SK-N-SH (cell line): ENCODE measurements around the gene PSME2. TPM values are rescaled to one million over a fixed set of nuclear protein-coding genes. Genes with fewer than 3 reads are reported as not detected.

Source experiments
- CTCF ChIA-PET: fragments of 300-600, 350-600 bp; formaldehyde crosslinking; extraction: SDS; loops from one replicate; lab custom pipeline; 2021; lab: Yijun Ruan, JAX
- POLR2A ChIA-PET: fragments of 350-600 bp; sonication (Branson Sonifier 250); formaldehyde crosslinking; extraction: SDS; loops from one replicate; lab custom pipeline; 2020; ENCODE audit warnings: antibody characterized with exemption, inconsistent platforms; lab: Yijun Ruan, JAX
- DNase-seq: peaks from one replicate; pipeline ENCODE4 v3.0.0; 2012
- H2AFZ ChIP-seq: fragments of 200-600 bp; sonication (generic); 2 replicates; pipeline ENCODE4 v1.8.1; 2016; ENCODE audit warnings: antibody characterized with exemption, mild to moderate bottlenecking, low read depth
- H3F3A ChIP-seq: fragments of 200-600 bp; sonication (generic); replicated peaks from 2 replicates; pipeline ENCODE3; 2016; ENCODE audit warnings: antibody characterized with exemption, mild to moderate bottlenecking; ENCODE audit not compliant: insufficient read depth
- H3K27ac ChIP-seq, 2 experiments: fragments of 200-500 bp in 1 of 2; fragments of 200-600 bp in 1 of 2; sonication (Bioruptor generic) in 1 of 2; sonication (generic), shearing (Covaris generic) in 1 of 2; 2 replicates each; pipeline versions ENCODE4 v1.5.1 to v1.6.1; 2014 to 2016; ENCODE audit warnings: low read depth in 2 of 2, inconsistent platforms in 1 of 2, low read length in 1 of 2, mild to moderate bottlenecking in 1 of 2, mixed read lengths in 1 of 2
- H3K27me3 ChIP-seq: fragments of 200-600 bp; sonication (generic), shearing (Covaris generic); 2 replicates; pipeline ENCODE4 v1.6.1; 2016; ENCODE audit warnings: mixed run types; ENCODE audit not compliant: insufficient read depth
- H3K36me3 ChIP-seq, 2 experiments: fragments of 200-500 bp in 1 of 2; fragments of 200-600 bp in 1 of 2; sonication (Bioruptor generic) in 1 of 2; sonication (generic) in 1 of 2; replicated peaks in 1 of 2; 2 replicates each; pipeline versions ENCODE3 to v1.5.1; 2014 to 2016; ENCODE audit warnings: low read length in 1 of 2, mild to moderate bottlenecking in 1 of 2; ENCODE audit not compliant: insufficient read depth in 2 of 2, control insufficient read depth in 1 of 2
- H3K4me1 ChIP-seq, 2 experiments: fragments of 200-500 bp in 1 of 2; fragments of 200-600 bp in 1 of 2; sonication (Bioruptor generic) in 1 of 2; sonication (generic), shearing (Covaris generic) in 1 of 2; 2 replicates each; pipeline versions ENCODE4 v1.5.1 to v1.6.1; 2014 to 2016; ENCODE audit warnings: low read depth in 1 of 2, low read length in 1 of 2, mixed run types in 1 of 2; ENCODE audit not compliant: insufficient read depth in 2 of 2, control insufficient read depth in 1 of 2
- H3K4me2 ChIP-seq: fragments of 200-600 bp; sonication (generic), shearing (Covaris generic); 2 replicates; pipeline ENCODE4 v1.6.1; 2017; ENCODE audit warnings: mixed run types
- H3K4me3 ChIP-seq, 2 experiments: fragments of 200-500 bp in 1 of 2; fragments of 200-600 bp in 1 of 2; sonication (Bioruptor generic) in 1 of 2; sonication (generic), shearing (Covaris generic) in 1 of 2; 2 replicates each; pipeline versions ENCODE4 v1.5.1 to v1.8.1; 2014 to 2016; ENCODE audit warnings: low read depth in 2 of 2, inconsistent platforms in 1 of 2, low read length in 1 of 2, mild to moderate bottlenecking in 1 of 2, mixed read lengths in 1 of 2, moderate library complexity in 1 of 2
- H3K79me2 ChIP-seq: fragments of 200-600 bp; sonication (generic); 2 replicates; pipeline ENCODE4 v1.8.1; 2017; ENCODE audit warnings: mild to moderate bottlenecking; ENCODE audit not compliant: insufficient read depth
- H3K9ac ChIP-seq: fragments of 200-600 bp; sonication (generic); 2 replicates; pipeline ENCODE4 v1.6.1; 2017; ENCODE audit warnings: mixed run types
- H3K9me2 ChIP-seq: fragments of 200-600 bp; sonication (generic); 2 replicates; pipeline ENCODE4 v1.6.1; 2017; ENCODE audit warnings: mixed run types
- H3K9me3 ChIP-seq: fragments of 200-600 bp; sonication (generic); 2 replicates; pipeline ENCODE4 v1.6.1; 2017; ENCODE audit warnings: mixed run types, mild to moderate bottlenecking, moderate library complexity
- H4K20me1 ChIP-seq: fragments of 200-600 bp; sonication (generic); 2 replicates; pipeline ENCODE4 v1.6.1; 2017; ENCODE audit warnings: mild to moderate bottlenecking, mixed run types; ENCODE audit not compliant: insufficient read depth
- CHD2 ChIP-seq: fragments of 150-350 bp; IDR thresholded peaks from 2 replicates; pipeline ENCODE4 v1.6.1; 2018; ENCODE audit warnings: low read length; ENCODE audit not compliant: partially characterized antibody
- EP300 ChIP-seq, 2 experiments: IDR thresholded peaks; 2 replicates each; pipeline versions ENCODE4 v1.4.0 to v1.6.1; 2012; ENCODE audit warnings: borderline replicate concordance in 1 of 2, low read depth in 1 of 2, low read length in 1 of 2
- EZH2phosphoT487 ChIP-seq: fragments of 200-600 bp; sonication (generic); IDR thresholded peaks from 2 replicates; pipeline ENCODE4 v1.6.1; 2017; ENCODE audit warnings: low read depth, mixed run types, mild to moderate bottlenecking, antibody characterized with exemption, moderate library complexity, borderline replicate concordance
- GABPA ChIP-seq: IDR thresholded peaks from 2 replicates; pipeline ENCODE4 v1.4.0; 2012; ENCODE audit warnings: low read depth, mild to moderate bottlenecking
- JUND ChIP-seq: IDR thresholded peaks from 2 replicates; pipeline ENCODE4 v1.4.0; 2012
- MEF2A ChIP-seq: IDR thresholded peaks from 2 replicates; pipeline ENCODE4 v1.4.0; 2012; ENCODE audit warnings: low read depth, borderline replicate concordance
- NFIC ChIP-seq: IDR thresholded peaks from 2 replicates; pipeline ENCODE4 v1.4.0; 2012; ENCODE audit warnings: borderline replicate concordance
- NRF1 ChIP-seq: IDR thresholded peaks from 2 replicates; pipeline ENCODE4 v1.6.1; 2012; ENCODE audit warnings: low read depth, mild to moderate bottlenecking, low read length
- POLR2AphosphoS5 ChIP-seq: IDR thresholded peaks from 2 replicates; pipeline ENCODE4 v1.6.1; 2012; ENCODE audit warnings: low read depth, low read length
- RAD21 ChIP-seq: IDR thresholded peaks from 2 replicates; pipeline ENCODE4 v1.6.1; 2012; ENCODE audit warnings: mild to moderate bottlenecking, low read length
- RCOR1 ChIP-seq: fragments of 150-350 bp; IDR thresholded peaks from 2 replicates; pipeline ENCODE4 v1.6.1; 2017; ENCODE audit warnings: antibody characterized with exemption, low read length
- RFX5 ChIP-seq: IDR thresholded peaks from 2 replicates; pipeline ENCODE4 v1.6.1; 2012; ENCODE audit warnings: mild to moderate bottlenecking, improper control_type of control experiment, low read length
- TAF1 ChIP-seq: IDR thresholded peaks from 2 replicates; pipeline ENCODE4 v1.6.1; 2012; ENCODE audit warnings: low read depth, mild to moderate bottlenecking, low read length, moderate library complexity, borderline replicate concordance
- TCF12 ChIP-seq: IDR thresholded peaks from 2 replicates; pipeline ENCODE4 v1.4.0; 2012
- TEAD4 ChIP-seq: IDR thresholded peaks from 2 replicates; pipeline ENCODE4 v1.4.0; 2012; ENCODE audit warnings: mild to moderate bottlenecking, borderline replicate concordance; ENCODE audit not compliant: insufficient read depth
- YY1 ChIP-seq: IDR thresholded peaks from 2 replicates; pipeline ENCODE4 v1.4.0; 2012; ENCODE audit warnings: low read depth, mild to moderate bottlenecking
- WGBS: methylation state at CpG from one replicate; pipeline ENCODE4 v1.1.6; 2017; ENCODE audit warnings: low lambda C conversion rate; 5-methylcytosine and 5-hydroxymethylcytosine counted together
- polyA plus RNA-seq, 3 experiments: library from polyadenylated mRNA; depleted of rRNA; stranded (reverse); fragments of >200 nt; gene quantifications; 2 replicates each; pipeline ENCODE4 v1.2.3, GENCODE V29; 2012
- TF ChIP-seq, protein P1 (sequence below): IDR thresholded peaks from 2 replicates; pipeline ENCODE4 v1.4.0; 2012; ENCODE audit warnings: low read depth, borderline replicate concordance
- TF ChIP-seq, protein P2 (sequence below): IDR thresholded peaks from 2 replicates; pipeline ENCODE4 v1.4.0; 2012; ENCODE audit warnings: low read depth, borderline replicate concordance
- TF ChIP-seq, protein P3 (sequence below): fragments of 200-600 bp; sonication (generic); IDR thresholded peaks from 2 replicates; pipeline ENCODE4 v1.6.1; 2017; ENCODE audit warnings: antibody characterized with exemption, mild to moderate bottlenecking, moderate library complexity
- TF ChIP-seq, protein P4 (sequence below): fragments of 150-350 bp; IDR thresholded peaks from 2 replicates; pipeline ENCODE4 v1.6.1; 2017; ENCODE audit warnings: antibody characterized with exemption, low read length, low read depth, borderline replicate concordance
- TF ChIP-seq, protein P5 (sequence below): IDR thresholded peaks from 2 replicates; pipeline ENCODE4; 2012

Gene PSME2
- polyA plus RNA-seq, 1 of the 3 experiments (the other 2 are of a cell fraction) = 147 TPM

DNA sequence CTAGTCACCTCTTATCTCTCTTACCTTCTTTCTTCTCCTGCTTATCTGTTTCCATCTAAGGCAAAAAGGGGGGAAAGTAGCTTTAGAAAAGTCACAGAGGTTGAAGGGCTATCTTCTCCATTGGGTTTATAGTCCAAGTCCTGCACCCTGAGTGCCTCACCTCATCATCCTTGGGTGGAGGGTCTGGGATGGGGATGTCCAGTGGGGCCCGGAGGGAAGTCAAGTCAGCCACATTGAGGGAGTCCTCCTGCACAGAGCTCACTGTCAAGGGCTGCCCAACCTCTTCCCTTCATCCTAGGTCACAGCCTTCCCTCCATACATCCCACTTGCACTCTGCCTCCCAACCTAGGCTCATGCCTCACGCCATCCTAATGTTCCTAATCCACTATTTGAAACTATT is 1.2 kb downstream of the PSME2 start:
- POLR2A ChIA-PET = interaction anchor here (2.2 to 3.9 kb wide), 4 partner anchors 8 to 31 kb away, joined by 10 to 50 read pairs (median 20); partner anchors contain the start of genes DCAF11, IRF9, NRL and PSME1
- CTCF ChIA-PET = interaction anchor here (1.0 to 4.6 kb wide), 5 partner anchors 15 to 667 kb away, joined by 4 to 38 read pairs (median 5); partner anchors contain the start of genes IRF9 and PCK2
- peak overlapping the region in 1 of 2 experiments; percentile 98; a peak in 3 of 4 replicates for H3K4me3 ChIP-seq
- no peaks in the 10 kb centered on the region for H3K9me2 ChIP-seq
- peaks cover 11 to 25% of the 10 kb centered on the region in 2 experiments for H3K4me1 ChIP-seq
- H2AFZ ChIP-seq = no peak overlapping the region
- peaks cover 67% of the 10 kb centered on the region for H3K79me2 ChIP-seq
- H3K36me3 ChIP-seq = peaks cover 23 to 35% of the 10 kb centered on the region in 2 experiments
- DNase-seq = no peak
- peaks cover 20% of the 10 kb centered on the region for H3F3A ChIP-seq
- no peaks in the 10 kb centered on the region for H3K9me3 ChIP-seq
- peaks cover 8% of the 10 kb centered on the region; the same call in 1 of the 2 replicates for H4K20me1 ChIP-seq
- H3K27me3 ChIP-seq = no peaks in the 10 kb centered on the region
- peak overlapping the region; percentile 77 for H3K9ac ChIP-seq
- 100% methylated on average over 1 of the region's 2 CpGs for WGBS
- no peak for TF ChIP-seq RAD21
- TF ChIP-seq, protein P1, sequence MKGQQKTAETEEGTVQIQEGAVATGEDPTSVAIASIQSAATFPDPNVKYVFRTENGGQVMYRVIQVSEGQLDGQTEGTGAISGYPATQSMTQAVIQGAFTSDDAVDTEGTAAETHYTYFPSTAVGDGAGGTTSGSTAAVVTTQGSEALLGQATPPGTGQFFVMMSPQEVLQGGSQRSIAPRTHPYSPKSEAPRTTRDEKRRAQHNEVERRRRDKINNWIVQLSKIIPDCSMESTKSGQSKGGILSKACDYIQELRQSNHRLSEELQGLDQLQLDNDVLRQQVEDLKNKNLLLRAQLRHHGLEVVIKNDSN = no peak
- TF ChIP-seq EP300 (IDR thresholded peaks at IDR 0.05; ENCODE audit: borderline replicate concordance in 1 of 2, low read depth in 1 of 2, low read length in 1 of 2) = no peak
- no peak for TF ChIP-seq EZH2phosphoT487
- no peak for TF ChIP-seq NRF1
- no peak for TF ChIP-seq JUND
- TF ChIP-seq NFIC = no peak
- TF ChIP-seq CHD2 = no peak
- no peak for TF ChIP-seq YY1
- TF ChIP-seq, protein P2, sequence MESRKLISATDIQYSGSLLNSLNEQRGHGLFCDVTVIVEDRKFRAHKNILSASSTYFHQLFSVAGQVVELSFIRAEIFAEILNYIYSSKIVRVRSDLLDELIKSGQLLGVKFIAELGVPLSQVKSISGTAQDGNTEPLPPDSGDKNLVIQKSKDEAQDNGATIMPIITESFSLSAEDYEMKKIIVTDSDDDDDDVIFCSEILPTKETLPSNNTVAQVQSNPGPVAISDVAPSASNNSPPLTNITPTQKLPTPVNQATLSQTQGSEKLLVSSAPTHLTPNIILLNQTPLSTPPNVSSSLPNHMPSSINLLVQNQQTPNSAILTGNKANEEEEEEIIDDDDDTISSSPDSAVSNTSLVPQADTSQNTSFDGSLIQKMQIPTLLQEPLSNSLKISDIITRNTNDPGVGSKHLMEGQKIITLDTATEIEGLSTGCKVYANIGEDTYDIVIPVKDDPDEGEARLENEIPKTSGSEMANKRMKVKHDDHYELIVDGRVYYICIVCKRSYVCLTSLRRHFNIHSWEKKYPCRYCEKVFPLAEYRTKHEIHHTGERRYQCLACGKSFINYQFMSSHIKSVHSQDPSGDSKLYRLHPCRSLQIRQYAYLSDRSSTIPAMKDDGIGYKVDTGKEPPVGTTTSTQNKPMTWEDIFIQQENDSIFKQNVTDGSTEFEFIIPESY = no peak
- TF ChIP-seq TAF1 = no peak
- H3K27ac ChIP-seq = peak overlapping the region in 1 of 2 experiments; percentile 92; a peak in 2 of 4 replicates
- peak overlapping the region; percentile 83 for H3K4me2 ChIP-seq

DNA sequence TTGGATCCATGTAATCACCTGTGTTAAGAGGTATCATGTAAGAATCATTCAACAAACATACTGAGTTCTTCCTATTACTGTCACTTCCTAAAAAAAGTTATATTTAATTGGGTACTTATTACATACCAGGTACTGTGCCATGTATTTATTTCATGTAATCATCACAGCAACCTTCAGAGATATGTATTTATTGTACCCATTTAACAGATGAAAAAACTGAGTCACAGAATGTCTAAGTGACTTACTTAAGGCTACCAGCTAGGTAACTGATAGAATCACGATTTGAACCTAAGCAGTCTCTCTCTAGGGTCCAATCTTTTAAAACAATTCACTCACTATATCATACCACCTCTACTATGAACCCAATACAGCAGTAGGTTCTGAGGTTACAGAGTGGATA is 2.0 kb downstream of the PSME2 start:
- H3K4me3 ChIP-seq = no peak overlapping the region
- no peaks in the 10 kb centered on the region for H3K27me3 ChIP-seq
- no peak overlapping the region for H2AFZ ChIP-seq
- CTCF ChIA-PET = interaction anchor here (4.6 kb wide), 1 partner anchor 16 kb away, joined by 38 read pairs; the partner anchor contains the start of gene IRF9
- peaks cover 8% of the 10 kb centered on the region; the same call in 1 of the 2 replicates for H4K20me1 ChIP-seq
- peaks cover 14 to 27% of the 10 kb centered on the region in 2 experiments for H3K4me1 ChIP-seq
- no peak overlapping the region; a peak in 1 of 4 replicates for H3K27ac ChIP-seq
- DNase-seq = no peak
- H3K36me3 ChIP-seq = peaks cover 23 to 30% of the 10 kb centered on the region in 2 experiments
- peaks cover 67% of the 10 kb centered on the region for H3K79me2 ChIP-seq
- no peaks in the 10 kb centered on the region for H3K9me3 ChIP-seq
- WGBS = 56% methylated on average over 1 of the region's 1 CpG
- POLR2A ChIA-PET = no interaction called here
- no peaks in the 10 kb centered on the region for H3K9me2 ChIP-seq
- peak overlapping the region; percentile 83; the same call in 1 of the 2 replicates for H3K4me2 ChIP-seq
- no peak overlapping the region for H3K9ac ChIP-seq
- peaks cover 20% of the 10 kb centered on the region for H3F3A ChIP-seq
- TF ChIP-seq, protein P3, sequence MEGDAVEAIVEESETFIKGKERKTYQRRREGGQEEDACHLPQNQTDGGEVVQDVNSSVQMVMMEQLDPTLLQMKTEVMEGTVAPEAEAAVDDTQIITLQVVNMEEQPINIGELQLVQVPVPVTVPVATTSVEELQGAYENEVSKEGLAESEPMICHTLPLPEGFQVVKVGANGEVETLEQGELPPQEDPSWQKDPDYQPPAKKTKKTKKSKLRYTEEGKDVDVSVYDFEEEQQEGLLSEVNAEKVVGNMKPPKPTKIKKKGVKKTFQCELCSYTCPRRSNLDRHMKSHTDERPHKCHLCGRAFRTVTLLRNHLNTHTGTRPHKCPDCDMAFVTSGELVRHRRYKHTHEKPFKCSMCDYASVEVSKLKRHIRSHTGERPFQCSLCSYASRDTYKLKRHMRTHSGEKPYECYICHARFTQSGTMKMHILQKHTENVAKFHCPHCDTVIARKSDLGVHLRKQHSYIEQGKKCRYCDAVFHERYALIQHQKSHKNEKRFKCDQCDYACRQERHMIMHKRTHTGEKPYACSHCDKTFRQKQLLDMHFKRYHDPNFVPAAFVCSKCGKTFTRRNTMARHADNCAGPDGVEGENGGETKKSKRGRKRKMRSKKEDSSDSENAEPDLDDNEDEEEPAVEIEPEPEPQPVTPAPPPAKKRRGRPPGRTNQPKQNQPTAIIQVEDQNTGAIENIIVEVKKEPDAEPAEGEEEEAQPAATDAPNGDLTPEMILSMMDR = no peak
- TF ChIP-seq RFX5 (no peak), TEAD4 (no peak), RCOR1 (no peak), JUND (no peak), CHD2 (no peak), POLR2AphosphoS5 (no peak), MEF2A (no peak), TAF1 (no peak), NRF1 (no peak), EZH2phosphoT487 (no peak), GABPA (no peak), TCF12 (no peak)
- TF ChIP-seq, protein P4, sequence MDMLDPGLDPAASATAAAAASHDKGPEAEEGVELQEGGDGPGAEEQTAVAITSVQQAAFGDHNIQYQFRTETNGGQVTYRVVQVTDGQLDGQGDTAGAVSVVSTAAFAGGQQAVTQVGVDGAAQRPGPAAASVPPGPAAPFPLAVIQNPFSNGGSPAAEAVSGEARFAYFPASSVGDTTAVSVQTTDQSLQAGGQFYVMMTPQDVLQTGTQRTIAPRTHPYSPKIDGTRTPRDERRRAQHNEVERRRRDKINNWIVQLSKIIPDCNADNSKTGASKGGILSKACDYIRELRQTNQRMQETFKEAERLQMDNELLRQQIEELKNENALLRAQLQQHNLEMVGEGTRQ = no peak
- TF ChIP-seq, protein P5, sequence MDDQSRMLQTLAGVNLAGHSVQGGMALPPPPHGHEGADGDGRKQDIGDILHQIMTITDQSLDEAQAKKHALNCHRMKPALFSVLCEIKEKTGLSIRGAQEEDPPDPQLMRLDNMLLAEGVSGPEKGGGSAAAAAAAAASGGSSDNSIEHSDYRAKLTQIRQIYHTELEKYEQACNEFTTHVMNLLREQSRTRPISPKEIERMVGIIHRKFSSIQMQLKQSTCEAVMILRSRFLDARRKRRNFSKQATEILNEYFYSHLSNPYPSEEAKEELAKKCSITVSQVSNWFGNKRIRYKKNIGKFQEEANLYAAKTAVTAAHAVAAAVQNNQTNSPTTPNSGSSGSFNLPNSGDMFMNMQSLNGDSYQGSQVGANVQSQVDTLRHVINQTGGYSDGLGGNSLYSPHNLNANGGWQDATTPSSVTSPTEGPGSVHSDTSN = no peak
